ENCODE results near the gene NETO2. TPM values are rescaled to one million over a fixed set of nuclear protein-coding genes. Genes with fewer than 3 reads are reported as not detected.

Gene NETO2
- total RNA-seq, 1 experiment from 2014 or later, result 28.6 TPM

DNA sequence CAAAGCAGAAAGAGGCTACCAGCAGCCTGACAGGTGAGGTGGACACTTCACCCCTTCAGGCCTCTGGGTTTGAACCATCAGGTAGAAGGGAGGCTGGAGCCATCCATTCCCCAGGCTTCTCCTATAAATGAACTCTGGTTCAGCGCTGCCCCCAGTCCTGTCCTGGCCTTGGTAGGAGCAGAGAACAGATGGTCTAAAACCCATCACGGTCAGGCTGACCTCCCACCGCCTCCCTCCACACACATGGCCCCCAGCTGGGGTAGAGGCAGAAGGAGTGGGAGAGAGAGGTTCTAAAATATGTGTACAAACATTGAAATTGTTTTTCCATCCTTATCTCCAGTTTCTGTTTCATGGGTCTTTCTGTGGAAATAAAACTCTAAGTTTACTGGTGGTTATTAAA, 110.6 kb downstream of the NETO2 start:
- DNase-seq, result no peak
- Histone ChIP-seq H3K9me3 (ENCODE audit: control insufficient read depth, low read depth, low read length) (no peaks in the 10 kb centered on the region), H3T11ph (ENCODE audit: low read length) (no peak overlapping the region), H2BK15ac (ENCODE audit: low read depth, low read length) (no peak overlapping the region), H2BK5ac (ENCODE audit: insufficient read length, low read length) (no peak overlapping the region), H3K14ac (ENCODE audit: insufficient read depth, low read length) (no peak overlapping the region), H3K4me1 (ENCODE audit: insufficient read depth, low read length) (no peaks in the 10 kb centered on the region), H2AK5ac (ENCODE audit: insufficient read length, low read length) (no peak overlapping the region), H3K23ac (ENCODE audit: insufficient read length, low read depth, low read length) (no peak overlapping the region), H3K23me2 (ENCODE audit: insufficient read length, low read depth, low read length, poor library complexity, severe bottlenecking) (peaks cover 3% of the 10 kb centered on the region), H3K4ac (ENCODE audit: low read depth, low read length) (no peak overlapping the region), H4K91ac (ENCODE audit: insufficient read length, low read depth, low read length) (no peak overlapping the region), H3K27ac (ENCODE audit: insufficient read length, low read depth, low read length) (no peak overlapping the region), H2BK120ac (ENCODE audit: low read depth, low read length, poor library complexity, severe bottlenecking) (no peak overlapping the region), H3K56ac (ENCODE audit: insufficient read length, low read depth, low read length) (no peak overlapping the region), H3K79me2 (ENCODE audit: insufficient read depth, low read length) (no peaks in the 10 kb centered on the region), H3K9ac (ENCODE audit: extremely low read depth, insufficient read length, low read length) (no peak overlapping the region), H3K79me1 (ENCODE audit: insufficient read depth, low read depth, low read length, poor library complexity, severe bottlenecking) (no peaks in the 10 kb centered on the region), H4K5ac (ENCODE audit: insufficient read length, low read depth, low read length) (no peak overlapping the region), H3K18ac (ENCODE audit: insufficient read length, low read depth, low read length) (no peak overlapping the region), H3K4me2 (ENCODE audit: insufficient read depth, insufficient read length, low read length) (no peak overlapping the region), H2AFZ (ENCODE audit: low read length) (no peak overlapping the region), H4K20me1 (ENCODE audit: control insufficient read depth, insufficient read depth, insufficient read length) (no peaks in the 10 kb centered on the region), H4K8ac (replicated peaks; ENCODE audit: insufficient read length, low read depth, low read length) (no peak overlapping the region), H2BK20ac (ENCODE audit: low read depth, low read length, poor library complexity, severe bottlenecking) (no peak overlapping the region), H2BK12ac (ENCODE audit: insufficient read length, low read depth, low read length) (no peak overlapping the region), H3K27me3 (ENCODE audit: insufficient read depth, low read length) (no peaks in the 10 kb centered on the region; the same call in 1 of the 2 replicates)
- WGBS (ENCODE audit: extremely low coverage, insufficient read length, low lambda C conversion rate), result no CpG with 5 or more reads among the region's 3 CpGs
- Mint-ChIP-seq H3K9me3 (peaks cover 0 to under 1% of the 10 kb centered on the region in 2 experiments; a peak in 1 of 5 replicates), H3K4me3 (no peak overlapping the region), H3K27ac (no peak overlapping the region), H3K4me1 (peaks cover 0 to 2% of the 10 kb centered on the region in 2 experiments; a peak in 1 of 4 replicates), H3K36me3 (ENCODE audit: insufficient read depth in 1 of 3, low read depth in 3 of 3) (no peaks in the 10 kb centered on the region), H3K27me3 (ENCODE audit: low read depth) (peaks cover 14% of the 10 kb centered on the region)
- TF ChIP-seq, protein P1, sequence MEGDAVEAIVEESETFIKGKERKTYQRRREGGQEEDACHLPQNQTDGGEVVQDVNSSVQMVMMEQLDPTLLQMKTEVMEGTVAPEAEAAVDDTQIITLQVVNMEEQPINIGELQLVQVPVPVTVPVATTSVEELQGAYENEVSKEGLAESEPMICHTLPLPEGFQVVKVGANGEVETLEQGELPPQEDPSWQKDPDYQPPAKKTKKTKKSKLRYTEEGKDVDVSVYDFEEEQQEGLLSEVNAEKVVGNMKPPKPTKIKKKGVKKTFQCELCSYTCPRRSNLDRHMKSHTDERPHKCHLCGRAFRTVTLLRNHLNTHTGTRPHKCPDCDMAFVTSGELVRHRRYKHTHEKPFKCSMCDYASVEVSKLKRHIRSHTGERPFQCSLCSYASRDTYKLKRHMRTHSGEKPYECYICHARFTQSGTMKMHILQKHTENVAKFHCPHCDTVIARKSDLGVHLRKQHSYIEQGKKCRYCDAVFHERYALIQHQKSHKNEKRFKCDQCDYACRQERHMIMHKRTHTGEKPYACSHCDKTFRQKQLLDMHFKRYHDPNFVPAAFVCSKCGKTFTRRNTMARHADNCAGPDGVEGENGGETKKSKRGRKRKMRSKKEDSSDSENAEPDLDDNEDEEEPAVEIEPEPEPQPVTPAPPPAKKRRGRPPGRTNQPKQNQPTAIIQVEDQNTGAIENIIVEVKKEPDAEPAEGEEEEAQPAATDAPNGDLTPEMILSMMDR (conservative IDR thresholded peaks at IDR 0.05), result no peak

Data from H9 (cell line).